Muscle of back (tissue), 11 donors: ENCODE measurements around the gene GGTLC2. TPM values are rescaled to one million over a fixed set of nuclear protein-coding genes. Genes with fewer than 3 reads are reported as not detected.
"Not testable (repeated sequence)": the region's sequence is repeated elsewhere in the genome, so short reads cannot be mapped to it uniquely, and the experiment has no call there.

Experiments used
- DNase-seq, 3 donors: peaks; one replicate each; pipeline versions ENCODE4 v3.0.0 to v3.0.0-alpha.2; 2013
- polyA plus RNA-seq, 10 donors: library from polyadenylated mRNA; unstranded; fragments of 120-200 nt; gene quantifications; one replicate each; pipeline ENCODE4 v1.2.1, GENCODE V29; 2013; ENCODE audit not compliant: insufficient read length in 10 of 10

The GGTLC2 gene
- polyA plus RNA-seq, 10 donors: not detected

DNA sequence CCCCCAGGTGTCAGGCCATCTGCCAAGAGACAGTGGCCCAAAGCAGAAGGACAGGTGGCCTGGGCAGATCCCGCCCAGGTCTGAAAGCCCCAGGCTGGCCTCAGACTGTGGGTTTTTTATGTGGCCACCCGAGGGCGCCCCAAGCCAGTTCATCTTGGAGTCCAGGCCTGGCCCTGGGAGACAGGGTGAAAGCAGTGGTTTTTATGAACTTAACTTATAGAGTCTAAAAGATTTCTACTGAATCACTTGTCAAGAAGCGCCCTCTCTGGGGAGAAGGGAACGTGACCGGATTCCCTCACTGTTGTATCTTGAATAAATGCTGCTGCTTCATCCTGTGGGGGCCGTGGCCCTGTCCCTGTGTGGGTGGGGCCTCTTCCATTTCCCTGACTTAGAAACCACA lies 8.2 kb upstream of the GGTLC2 start:
- DNase-seq: peak in 1 of 3 donors; percentile 19

DNA sequence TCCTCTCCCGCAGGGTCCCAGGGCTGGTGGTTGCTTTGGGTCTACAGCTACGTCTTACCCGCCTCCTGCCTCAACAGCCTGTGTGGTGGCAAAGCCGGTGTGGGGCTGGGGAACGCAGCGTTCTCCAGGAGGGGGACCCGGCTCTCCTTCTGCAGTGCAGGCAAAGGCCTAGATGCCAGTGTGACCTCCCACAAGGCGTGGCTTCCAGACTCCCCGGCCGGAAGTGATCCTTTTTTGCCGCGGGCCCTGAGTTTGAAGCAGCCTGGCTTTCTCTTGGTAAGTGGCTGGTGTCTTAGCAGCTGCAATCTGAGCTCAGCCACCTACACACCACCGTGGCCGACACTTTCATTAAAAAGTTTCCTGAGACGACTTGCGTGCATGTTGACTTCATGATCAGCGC lies 6.1 kb upstream of the GGTLC2 start:
- not testable (repeated sequence) for DNase-seq

DNA sequence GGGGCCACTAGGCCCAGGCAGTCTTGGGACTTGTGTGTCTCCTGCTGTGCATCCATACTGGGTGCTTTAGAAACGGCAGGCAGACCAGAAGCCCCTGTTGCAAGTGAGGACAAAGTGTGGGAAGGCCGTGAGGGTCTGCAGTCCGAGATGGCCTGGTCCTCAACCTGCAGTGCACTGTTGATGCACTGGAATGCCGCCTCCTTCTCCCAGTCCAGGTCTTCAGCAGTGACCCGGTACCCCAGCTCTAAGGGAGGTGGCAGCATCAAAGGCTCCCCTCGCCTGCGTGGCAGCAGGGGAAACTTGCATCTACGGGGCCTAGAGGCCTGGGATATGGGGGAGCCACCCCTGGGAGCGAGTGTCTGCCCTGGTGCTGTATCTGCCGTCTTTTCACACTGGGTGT lies 2.2 kb upstream of the GGTLC2 start:
- DNase-seq: not testable (repeated sequence)

DNA sequence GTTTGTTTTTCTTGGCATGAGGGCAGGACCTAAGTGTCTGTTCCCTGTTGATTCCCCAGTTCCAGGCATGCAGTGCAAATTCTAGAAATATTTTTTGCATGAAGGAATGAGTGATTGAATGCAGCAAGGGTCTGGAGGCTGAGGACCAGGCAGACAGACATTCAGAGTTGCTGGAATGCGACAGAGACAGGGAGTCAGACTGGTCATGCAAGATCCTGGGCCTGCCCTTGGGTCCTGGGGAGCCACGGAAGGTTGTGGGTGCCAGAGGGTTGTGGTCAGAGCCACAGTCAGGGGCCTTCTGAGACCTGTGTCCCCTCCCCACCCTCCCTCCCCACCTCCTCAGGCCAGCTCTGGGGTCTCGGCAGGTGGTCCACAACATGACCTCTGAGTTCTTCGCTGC lies 1.6 kb downstream of the GGTLC2 start:
- DNase-seq: not testable (repeated sequence)

GRCh38 chr22:22647952-22648351 lies 3.5 kb downstream of the GGTLC2 start:
- DNase-seq: not testable (repeated sequence)

DNA sequence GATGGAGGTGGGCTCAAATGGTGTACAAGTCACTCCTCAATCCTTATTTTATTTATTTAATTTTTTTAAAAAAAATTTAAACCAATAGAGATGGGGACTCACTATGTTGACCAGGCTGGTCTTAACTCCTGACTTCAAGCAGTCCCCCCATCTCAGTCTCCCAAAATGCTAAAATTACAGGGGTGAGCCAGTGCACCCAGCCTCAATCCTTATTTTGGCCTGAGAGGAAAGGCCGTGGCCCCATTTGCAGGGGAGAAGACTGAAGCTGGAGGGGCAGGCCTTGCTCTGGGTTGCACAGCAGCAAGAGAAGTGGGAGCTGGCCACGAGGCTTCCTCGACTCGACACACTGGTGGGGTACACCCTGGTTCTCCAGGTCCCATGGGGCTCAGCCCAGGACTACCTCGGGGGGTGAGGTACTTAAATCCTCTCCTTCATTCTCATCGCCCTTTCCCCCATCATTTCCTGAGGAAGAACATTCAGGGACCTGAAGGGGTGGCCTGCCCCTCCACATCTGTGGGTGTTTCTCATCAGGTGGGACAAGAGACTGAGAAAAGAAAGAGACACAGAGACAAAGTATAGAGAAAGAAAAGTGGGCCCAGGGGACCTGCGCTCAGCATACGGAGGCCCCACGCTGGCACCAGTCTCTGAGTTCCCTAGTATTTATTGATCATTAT lies 4.6 kb downstream of the GGTLC2 start:
- DNase-seq: not testable (repeated sequence)

- not testable (repeated sequence) for DNase-seq
Measured at GRCh38 chr22:22649761-22650160, 5.3 kb downstream of the GGTLC2 start.

- DNase-seq: not testable (repeated sequence)
Measured at GRCh38 chr22:22650398-22650797, 6.0 kb downstream of the GGTLC2 start.

GRCh38 chr22:22650803-22651515 lies 6.5 kb downstream of the GGTLC2 start:
- DNase-seq: not testable (repeated sequence)

DNA sequence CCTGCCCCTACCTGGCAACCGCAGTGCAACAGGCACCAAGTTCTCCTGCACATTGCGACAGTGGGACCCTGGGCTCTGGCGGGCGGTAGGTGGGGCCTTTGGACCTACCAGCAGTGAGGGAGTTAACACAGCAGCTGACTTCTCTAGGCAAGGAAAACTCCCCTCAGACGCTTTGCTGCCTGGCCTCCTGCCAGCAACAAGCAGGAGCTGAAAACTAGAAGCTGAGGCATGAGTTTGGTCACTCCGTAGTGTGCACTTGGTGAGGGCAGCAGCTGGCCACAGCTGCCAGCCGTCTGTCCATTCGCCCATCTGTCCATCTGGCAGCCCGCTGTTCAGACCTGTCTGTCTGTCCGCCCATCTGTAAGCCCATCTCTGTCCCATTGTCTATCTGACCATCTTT lies 7.2 kb downstream of the GGTLC2 start:
- DNase-seq: peak; percentile 40 to 82 (median 54)

DNA sequence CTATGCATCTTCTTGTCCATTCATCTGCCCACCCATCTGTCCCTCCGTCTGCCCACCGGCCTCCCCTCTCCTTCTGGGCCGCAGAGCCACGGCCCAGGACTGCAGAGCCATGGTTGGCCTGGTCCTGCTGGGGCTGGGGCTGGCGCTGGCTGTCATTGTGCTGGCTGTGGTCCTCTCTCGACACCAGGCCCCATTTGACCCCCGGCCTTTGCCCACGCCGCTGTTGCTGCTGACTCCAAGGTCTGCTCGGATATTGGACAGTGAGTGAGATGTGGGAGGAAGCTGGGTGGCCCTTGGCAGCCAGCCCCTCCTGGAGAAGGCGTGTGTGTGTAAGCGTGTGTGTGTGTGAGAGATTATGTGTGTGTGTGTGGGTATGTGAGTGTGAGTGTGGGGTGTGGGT lies 7.7 kb downstream of the GGTLC2 start:
- peak in 2 of 3 donors; percentile 14 to 50 for DNase-seq

DNA sequence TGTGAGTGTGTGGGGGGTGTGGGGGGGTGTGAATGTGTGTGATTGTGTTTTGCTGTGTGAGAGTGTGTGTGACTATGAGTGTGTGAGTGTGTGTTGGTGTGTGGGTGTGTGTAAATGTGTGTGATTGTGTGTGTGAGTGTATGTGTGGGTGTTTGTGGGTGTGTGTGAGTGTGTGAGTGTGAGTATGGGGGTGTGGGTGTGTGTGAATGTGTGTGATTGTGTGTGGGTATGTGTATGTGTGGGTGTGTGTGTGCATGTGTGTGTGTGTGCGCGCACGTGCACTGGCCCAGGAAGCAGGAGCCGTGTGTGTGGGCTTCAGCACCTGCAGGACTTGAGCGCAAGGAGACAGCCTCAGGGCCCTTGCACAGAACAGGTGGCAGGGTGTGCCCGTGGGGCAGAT lies 8.2 kb downstream of the GGTLC2 start:
- DNase-seq: not testable (repeated sequence)

GRCh38 chr22:22653677-22654381 lies 9.4 kb downstream of the GGTLC2 start:
- not testable (repeated sequence) for DNase-seq

DNA sequence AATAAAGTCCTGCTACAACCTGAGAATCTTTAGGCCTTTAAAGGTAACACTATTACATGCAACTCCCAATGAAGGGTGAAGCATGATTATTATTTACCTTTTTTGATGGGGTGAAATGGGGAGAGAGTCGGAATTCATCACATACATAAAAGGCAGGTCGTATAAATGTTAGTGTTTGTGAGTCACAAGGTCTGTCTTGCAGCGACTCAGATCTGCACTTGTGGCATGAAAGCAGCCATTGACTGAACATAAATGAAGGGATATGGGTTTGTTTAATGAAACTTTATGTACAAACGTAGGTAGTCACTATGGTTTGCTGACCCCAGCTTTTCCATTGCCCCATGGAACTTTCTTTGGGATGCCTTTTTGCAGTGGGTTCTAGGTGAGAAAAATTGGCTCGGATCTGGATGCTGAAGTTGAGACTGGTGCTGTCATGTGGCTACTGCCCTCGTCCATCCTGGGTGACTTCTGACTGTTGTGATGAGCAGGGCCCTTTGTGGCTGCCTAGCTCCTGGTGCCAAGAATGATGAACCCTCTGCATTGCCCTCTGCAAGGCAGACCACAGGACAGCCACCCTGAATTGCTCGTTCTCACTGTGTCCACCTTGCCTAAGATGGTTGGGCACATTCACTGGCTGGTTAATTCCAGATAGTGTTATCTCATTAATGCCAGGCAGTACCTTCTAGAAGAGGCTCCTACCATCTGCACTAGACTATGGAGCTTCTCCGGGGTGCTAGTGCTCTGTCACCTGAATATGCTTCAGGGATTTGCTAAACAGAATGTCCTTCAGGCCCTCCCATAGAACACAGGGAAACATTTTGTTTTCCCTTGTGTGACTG lies 11.3 kb downstream of the GGTLC2 start:
- DNase-seq: no peak

GRCh38 chr22:22657712-22658111 lies 13.3 kb downstream of the GGTLC2 start:
- no peak for DNase-seq

DNA sequence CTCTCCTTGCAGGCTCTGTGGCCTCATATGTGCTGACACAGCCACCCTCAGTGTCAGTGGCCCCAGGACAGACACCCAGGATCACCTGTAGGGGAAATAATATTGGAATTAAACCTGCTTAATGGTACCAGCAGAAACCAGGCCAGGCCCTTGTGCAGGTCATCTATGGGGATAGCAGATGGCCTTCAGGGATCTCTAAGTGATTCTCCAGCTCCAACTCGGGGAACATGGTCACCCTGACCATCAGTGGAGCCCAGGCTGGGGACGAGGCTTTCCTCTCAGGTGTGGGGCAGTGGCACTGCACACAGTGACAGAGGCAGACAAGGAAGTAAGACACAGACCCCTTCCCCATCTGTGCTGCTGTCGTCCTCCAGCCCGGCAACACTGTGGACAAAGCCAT lies 16.9 kb downstream of the GGTLC2 start:
- no peak for DNase-seq

GRCh38 chr22:22662095-22662494 lies 17.7 kb downstream of the GGTLC2 start:
- no peak for DNase-seq

DNA sequence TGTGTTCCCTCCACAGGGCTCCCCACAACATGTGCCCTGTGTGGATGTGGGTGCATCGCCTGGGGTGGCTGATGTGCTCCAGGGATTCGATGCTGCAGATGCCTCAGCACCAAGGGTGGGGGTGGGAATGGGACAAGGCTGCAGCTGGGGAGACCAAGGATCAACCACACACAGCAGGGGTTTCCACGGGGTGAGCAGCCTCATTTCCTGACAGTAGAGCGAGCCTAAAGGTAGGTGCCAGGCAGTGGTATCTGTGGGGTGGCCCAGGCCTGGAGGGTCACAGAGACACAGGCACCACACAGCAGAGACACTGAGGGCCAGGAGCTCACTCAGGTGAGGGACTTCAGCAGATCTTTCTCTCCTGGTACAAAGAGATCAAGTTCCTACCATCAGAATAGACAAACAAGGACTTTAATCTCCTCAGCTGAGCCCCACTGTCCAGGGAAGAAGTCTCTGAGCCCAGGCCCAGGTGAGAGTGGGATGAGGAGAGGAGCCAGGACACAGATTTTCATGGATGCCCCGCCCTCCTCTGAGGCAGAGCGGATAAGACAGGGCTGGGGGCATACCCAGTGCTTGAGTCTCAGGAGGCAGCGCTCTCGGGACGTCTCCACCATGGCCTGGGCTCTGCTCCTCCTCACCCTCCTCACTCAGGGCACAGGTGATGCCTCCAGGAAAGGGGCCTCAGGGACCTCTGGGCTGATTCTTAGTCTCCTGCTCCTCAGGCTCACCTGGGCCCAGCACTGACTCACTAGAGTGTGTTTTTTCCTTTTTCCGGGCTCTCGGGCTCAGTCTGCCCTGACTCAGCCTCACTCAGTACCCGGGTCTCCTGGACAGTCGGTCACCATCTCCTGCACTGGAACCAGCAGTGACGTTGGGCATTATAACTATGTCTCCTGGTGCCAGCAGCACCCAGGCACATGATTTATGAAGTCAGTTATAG lies 19.7 kb downstream of the GGTLC2 start:
- DNase-seq: no peak

- no peak for DNase-seq
Measured at GRCh38 chr22:22666307-22667091, 22.1 kb downstream of the GGTLC2 start.
